Renal cortex interstitium (tissue), 11 donors: ENCODE data around the gene OMA1. TPM values are rescaled to one million over a fixed set of nuclear protein-coding genes. Genes with fewer than 3 reads are reported as not detected.
"Not testable (repeated sequence)": the region's sequence is repeated elsewhere in the genome, so short reads cannot be mapped to it uniquely, and the experiment has no call there.

ENCODE experiments used
- DNase-seq, 11 donors: peaks; one replicate each; pipeline ENCODE4 v3.0.0-alpha.2; 2013; ENCODE audit warnings: low read depth in 9 of 11, low spot score in 4 of 11; ENCODE audit errors: extremely low read depth in 1 of 11
- polyA plus RNA-seq, 3 donors: library from polyadenylated mRNA; unstranded; fragments of 120-200 nt; gene quantifications; one replicate each; pipeline ENCODE4 v1.2.1, GENCODE V29; 2013; ENCODE audit not compliant: insufficient read length in 3 of 3

The OMA1 gene
- polyA plus RNA-seq, 3 donors, result 29.6 to 39.1 (median 38.8) TPM

DNA sequence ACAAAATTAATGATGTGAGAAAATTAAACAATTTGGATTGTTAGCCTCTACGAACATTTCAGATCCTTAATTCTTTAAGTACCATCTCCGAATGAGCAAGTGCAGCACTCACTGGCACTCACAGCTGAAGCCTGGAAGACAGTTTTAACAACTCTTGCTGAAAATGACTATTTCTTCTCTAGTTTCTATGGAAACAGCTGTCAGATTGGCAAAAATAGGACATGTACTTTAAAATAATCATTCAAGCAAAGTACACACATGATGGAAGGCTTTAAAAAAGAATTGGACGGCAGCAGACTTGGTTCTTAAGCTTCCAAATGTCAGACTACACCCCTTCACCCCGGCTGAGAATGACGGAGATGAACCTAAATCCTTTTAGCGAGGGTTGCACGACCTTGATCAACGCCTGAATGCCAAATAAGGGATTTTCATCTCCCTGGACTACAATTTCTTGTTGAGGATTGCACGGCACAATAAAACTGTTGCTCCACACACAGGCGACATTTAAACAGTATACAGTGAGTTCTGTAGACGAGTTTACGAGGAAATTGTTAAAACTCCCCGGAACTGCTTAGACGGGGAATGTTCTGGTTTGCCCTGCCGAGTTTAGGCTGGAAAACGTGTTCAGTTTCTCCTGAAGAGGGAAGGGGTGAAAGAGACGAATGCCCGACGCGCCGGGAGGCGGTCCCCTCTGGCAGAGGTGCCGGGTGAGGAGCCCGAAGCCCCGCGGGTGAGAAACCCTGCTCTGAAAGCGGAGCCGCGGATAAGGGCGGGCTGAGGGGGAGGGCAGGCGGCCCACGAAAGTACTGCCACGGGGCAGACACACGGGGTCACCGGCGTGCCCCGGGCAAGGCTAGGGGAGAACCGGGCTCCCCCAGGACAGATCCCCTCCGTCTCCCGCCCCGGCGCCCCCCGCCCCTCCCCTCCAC is 671 bp downstream of the OMA1 start:
- DNase-seq, result peak in 10 of 11 donors; percentile 44 to 69 (median 62)

- DNase-seq, result no peak
Observed at GRCh38 chr1:58543260-58543659, 3.3 kb downstream of the OMA1 start.

DNA sequence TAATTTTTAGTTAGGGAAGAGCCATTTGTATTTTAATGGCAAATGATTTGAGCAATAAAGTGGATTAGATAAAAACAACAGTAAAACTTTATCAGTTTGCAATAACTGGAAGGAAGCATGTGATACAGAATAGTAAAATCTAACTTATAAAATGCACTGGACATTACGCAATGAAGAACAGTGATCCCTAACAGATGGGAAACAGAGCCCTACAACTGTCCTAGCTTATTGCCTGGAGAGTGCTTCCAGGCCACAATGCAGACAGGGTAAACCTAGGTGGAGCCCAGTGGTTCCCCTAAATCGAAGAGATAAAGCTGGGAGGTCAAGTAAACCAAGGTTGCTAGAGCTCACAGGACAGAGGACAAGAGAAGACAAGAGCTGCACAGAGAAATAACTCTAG is 7.0 kb downstream of the OMA1 start:
- DNase-seq, result no peak

DNA sequence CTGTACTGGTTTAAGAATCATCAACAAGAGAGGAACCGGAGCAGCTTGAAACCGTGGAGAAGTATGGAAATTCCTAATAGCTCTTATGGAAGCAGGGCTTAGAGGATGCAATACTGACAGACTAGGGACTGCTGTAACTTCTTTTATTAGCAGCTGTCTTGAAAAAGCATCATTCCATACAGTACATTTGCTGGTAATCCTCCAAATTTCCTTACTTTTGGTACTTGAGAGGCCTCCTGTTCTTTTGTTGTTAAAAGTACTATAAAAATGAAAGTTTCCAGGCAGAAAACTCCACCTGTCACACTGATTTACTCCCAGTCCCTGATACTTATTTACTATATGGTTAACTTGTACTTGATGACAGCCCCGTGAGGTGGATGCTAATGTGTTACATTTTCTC is 7.7 kb downstream of the OMA1 start:
- no peak for DNase-seq

DNA sequence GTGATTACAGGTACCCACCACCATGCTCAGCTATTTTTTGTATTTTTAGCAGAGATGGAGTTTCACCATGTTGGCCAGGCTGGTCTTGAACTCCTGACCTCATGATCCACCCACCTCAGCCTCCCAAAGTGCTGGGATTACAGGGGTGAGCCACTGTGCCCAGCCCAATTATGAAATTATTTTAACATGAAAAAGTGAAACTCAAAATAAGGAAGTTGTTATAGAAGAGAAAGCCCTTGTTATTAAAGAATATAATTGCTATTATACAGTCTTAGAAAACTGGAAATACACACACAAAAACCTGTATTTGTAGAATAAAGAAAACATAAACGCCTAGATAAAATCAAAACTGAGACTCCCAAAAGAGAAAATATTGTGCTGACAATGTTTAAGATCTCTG is 14.7 kb downstream of the OMA1 start:
- not testable (repeated sequence) for DNase-seq

DNA sequence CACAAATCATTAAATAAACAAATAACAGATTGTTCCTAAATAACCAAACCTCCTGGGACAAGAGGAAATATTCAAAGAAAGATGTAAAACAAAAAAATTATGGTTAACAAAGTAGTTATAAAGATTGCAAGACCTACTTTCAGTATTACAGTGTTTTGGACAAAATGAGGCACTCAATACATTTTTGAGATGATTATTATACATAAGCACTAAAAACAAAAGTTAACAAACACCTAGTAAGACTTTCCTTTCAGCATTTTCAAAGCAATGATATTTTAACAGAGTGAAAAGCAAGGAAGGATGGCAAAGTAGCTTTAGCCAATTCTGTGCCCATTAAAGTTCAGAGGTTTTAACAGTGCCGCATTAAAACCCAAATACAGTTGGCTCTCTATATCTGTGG is 17.2 kb downstream of the OMA1 start:
- no peak for DNase-seq

DNA sequence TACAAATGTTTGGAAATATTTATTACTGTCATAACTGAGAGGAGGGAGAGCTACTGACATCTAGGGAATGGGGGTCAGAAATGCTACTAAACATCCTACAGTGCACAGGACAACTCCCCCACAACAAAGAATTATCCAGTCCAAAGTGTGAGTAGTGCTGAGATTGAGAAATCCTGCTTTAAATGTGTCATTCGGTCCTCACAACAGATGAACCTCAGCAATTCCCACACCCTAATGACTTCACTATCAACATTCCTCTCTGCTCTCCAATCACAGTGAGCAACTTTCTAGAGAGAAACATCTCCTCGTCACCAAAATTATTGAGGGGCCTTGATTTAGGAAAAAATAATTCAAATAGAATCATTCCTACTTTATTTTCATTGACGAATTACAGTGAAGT is 18.0 kb downstream of the OMA1 start:
- DNase-seq, result no peak

GRCh38 chr1:58524353-58524945 is 22.1 kb downstream of the OMA1 start:
- no peak for DNase-seq

DNA sequence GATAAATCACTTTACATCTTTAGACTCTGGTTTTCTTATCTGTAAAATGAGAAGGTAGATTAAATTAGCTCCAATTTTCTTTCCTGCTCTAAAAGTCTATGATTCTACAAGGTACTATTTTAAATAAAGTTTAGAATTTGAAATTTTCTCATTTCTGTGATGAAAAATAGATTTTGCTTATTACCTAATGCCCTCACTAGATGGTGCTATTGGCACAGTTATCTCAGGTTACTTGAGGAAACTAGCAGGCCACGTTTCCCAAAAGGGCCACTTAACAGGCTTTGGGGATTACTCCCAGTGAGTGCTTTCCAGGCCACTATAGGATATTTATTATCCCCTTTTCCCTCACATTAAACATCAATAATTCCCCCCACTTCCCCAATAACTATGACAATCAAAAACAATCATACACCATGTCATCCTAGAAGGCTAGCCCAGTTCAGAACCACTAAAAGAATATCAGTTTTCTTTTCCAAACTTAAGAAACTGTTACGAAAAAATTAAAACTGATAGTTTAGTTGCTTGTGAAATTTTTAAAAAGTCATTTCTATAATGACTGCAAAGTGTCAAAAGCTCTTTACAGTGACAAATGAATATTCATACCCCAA is 30.6 kb downstream of the OMA1 start:
- peak; percentile 31 to 66 (median 48) for DNase-seq

DNA sequence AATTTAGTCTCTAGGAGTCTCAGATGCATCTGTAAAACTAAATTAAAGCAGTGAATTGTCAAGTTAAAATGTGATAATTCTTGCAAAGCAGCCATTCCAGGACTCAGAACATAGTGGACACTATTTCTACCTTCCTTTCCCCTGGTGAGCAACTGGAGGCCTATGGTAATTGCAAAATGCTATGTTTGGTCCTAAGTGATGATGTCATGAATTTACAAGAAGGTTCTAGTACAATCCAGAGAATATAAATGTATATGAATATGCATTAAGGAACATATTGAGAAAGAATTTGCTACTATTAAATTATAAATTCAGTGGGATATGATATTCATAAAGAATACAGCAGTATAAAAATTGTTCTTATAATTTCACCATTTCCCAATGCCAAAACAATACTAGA is 32.6 kb downstream of the OMA1 start:
- DNase-seq, result no peak

DNA sequence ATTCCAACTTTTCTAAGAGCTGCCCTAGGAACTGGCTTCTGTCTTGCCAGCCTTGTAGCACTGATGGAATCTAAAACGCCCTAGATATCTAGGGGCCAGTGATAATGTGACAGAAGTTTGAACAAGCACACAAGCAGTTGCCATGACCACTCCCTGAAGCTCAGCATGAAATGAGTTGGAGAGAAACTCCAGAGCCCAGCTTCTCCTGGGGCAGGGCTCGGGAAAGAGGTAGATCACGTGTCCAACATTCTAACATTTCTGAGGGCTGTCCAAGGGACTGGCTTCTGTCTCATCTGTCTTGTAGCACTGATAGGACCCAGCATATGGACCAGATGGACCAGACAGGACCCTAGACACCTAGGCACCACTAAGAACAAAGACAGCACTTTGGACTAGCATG is 37.9 kb downstream of the OMA1 start:
- no peak for DNase-seq

DNA sequence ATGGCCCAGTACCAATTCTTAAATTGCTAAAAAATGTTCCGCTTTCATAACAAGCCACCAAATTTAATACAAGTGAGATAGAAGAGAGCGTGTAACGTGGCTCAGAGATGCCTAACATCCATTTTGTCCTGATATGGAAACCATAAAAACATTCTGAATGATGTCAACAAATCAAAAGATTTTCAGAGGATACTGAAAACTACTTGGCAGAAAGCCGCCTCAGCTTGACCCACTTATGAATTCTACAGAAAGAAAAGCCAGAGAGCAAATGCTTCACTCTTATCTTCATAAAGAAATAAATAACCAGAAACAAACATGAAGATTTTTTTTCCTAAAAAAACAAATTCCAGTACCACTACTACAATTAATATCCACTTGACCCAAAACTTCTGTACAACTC is 41.2 kb downstream of the OMA1 start:
- DNase-seq, result no peak

GRCh38 chr1:58502519-58502918 is 44.0 kb downstream of the OMA1 start:
- DNase-seq, result no peak

DNA sequence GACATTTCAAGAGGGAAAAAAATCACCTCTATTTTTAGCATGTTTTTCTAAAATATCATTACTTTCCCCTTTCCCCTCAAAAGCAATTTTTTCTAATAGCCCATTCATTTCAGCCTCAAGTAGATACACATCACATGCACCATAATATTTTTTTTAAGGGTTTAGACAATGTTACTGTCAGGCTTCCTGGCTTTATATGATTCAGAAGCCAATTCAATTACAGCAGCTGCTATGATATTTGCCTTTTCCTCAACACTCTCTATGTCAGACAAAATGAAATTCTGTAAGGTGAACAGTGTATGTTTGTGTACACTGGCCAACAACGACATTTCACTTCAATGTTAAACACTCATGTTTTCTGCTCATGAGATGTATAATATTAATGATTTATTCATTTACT is 46.5 kb downstream of the OMA1 start:
- no peak for DNase-seq

GRCh38 chr1:58497499-58497898 is 49.0 kb downstream of the OMA1 start:
- DNase-seq, result no peak

DNA sequence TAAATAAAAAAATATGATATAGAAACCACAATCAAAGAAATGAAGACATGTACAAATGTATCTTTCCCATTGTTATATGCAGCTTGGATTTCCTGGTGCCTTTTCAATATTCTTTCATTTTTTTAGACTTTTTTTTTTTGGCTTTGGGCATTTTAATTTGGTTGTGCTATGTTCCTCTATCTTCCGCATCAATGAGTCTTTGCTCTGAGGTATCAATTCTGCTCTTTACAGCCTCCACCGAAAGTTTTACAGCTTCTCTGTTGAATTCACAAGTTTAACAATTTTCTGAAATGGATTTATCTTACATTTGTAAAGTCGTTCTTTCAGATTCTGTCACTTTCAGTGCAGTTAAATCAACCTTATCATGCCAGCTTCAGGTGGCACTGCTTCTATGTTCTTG is 50.5 kb downstream of the OMA1 start:
- no peak for DNase-seq

DNA sequence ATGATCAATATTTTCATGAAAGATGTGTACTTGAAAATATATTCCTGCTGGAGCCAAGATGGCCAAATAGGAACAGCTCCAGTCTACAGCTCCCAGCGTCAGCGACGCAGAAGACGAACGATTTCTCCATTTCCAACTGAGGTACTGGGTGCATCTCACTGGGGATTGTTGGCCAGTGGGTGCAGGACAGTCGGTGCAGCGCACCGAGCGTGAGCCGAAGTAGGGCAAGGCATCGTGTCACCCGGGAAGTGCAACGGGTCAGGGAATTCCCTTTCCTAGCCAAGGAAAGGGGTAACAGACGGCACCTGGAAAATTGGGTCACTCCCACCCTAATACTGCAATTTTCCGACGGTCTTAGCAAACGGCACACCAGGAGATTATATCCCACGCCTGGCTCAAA is 57.6 kb downstream of the OMA1 start:
- not testable (repeated sequence) for DNase-seq

DNA sequence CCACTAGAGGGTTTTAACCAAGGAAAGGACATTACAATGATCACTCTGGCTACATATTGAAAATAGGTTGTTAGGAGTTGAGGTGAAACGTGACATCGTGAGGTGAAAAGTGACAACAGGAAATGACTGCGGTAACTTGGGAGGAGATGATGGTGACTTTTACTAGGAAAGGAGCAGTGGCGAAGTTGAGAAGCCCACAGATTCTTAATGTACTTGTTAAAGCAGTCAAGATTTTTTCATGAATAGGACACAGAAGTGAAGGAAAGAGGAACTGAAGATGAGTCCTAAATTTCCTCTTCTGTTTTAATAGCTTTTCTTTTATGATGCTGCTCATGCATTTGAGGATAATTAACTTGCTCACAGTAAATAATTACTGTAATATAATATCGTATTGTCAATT is 59.5 kb downstream of the OMA1 start:
- DNase-seq, result no peak

GRCh38 chr1:58481962-58482361 is 64.6 kb downstream of the OMA1 start:
- DNase-seq, result no peak

DNA sequence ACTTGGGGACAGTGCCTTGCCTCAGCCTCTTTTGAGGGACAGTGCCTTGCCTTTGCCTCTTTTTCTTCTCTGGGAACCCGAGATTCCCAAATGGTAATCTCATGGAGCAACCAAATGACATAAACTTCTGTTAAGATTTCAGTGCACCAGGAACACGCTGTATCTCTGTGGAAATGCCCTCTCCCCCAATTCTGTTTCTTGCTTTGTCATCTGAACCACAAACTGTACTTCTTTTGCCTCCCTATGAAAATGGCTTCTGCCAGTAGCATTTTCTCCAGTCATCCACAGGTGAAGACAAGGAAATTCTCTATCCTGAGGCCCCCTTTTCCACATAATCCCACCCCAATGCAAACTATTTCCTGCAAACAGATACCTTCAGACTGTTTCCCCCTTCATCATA is 66.3 kb downstream of the OMA1 start:
- no peak for DNase-seq
